Hepatic stellate cell (primary cell): ENCODE measurements around the gene WNT3A.
A peak's percentile ranks its signal among the peaks of the same experiment; 100 is the strongest.

ENCODE experiments used
- DNase-seq: peaks from one replicate; pipeline ENCODE4 v3.0.0; 2011; ENCODE audit warnings: low spot score

Gene WNT3A

DNA sequence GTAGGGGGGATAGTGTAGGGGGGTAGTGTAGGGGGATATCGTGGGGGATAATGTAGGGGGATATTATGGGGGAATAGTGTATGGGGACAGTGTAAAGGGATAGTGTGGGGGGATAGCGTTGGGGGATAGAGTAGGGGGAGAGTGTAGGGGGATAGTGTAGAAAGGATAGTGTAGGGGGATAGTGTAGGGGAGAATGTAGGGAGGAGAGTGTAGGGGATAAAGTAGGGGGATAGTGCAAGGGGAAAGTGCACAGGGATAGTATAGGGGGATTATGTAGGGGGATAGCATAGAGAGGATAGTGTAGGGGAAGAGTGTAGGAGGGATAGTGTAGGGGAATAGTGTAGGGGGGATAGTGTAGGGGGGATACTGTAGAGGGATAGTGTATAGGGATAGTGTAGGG is 63.4 kb downstream of the WNT3A start:
- DNase-seq, result no peak

DNA sequence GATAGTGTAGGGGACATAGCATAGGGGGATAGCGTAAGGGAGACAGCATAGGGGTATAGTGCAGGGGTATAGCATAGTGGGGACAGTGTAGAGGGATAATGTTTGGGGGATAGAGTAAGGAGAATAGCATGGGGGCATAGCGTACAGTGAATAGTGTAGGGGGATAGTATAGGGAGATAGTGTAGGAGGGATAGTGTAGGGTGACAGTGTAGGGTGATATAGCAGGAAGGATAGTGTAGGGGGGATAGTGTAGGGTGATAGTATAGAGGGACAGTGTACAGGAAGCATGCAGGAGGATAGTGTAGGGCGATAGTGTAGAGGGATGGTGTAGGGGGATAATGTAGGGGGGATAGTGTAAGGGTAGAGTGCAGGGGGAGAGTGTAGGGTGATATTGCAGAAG is 64.1 kb downstream of the WNT3A start:
- no peak for DNase-seq

- no peak for DNase-seq
Observed at GRCh38 chr1:228071839-228072657, 65.2 kb downstream of the WNT3A start.

- DNase-seq, result no peak
Observed at GRCh38 chr1:228072658-228073043, 65.9 kb downstream of the WNT3A start.

- DNase-seq, result no peak
Observed at GRCh38 chr1:228073061-228073856, 66.5 kb downstream of the WNT3A start.

DNA sequence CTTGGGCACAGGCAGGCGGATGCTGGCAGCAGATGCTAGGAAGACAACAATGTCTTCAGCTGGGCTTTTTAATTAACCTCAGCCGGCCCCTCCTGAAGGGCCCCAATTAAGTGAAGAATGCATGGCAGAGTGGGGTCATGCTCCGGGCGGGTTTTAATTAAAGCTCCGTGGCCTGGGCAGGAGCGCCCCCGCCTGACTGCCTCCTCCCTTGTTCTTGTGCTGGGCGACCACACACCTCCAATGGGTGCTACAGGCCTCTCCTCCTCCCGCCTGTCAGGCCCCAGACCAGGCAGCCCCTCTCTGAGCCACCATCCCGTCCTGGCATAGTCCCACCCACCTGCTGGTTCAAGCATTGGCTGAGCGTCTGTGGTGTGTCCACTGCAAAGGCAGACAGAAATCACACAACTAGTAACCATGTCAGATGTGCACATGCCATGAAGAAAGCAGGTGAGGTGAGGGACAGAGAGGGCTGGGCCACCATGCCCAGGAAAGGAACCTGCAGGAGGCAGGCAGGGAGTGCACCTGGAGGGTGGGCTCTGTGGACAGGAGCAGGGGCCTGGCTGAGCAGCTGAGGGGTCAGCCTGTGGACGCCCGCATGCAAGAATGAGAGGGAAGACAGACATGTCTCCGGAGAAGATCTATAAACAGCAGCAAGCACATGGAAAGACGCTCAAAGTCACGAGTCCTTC is 67.2 kb downstream of the WNT3A start:
- no peak for DNase-seq

DNA sequence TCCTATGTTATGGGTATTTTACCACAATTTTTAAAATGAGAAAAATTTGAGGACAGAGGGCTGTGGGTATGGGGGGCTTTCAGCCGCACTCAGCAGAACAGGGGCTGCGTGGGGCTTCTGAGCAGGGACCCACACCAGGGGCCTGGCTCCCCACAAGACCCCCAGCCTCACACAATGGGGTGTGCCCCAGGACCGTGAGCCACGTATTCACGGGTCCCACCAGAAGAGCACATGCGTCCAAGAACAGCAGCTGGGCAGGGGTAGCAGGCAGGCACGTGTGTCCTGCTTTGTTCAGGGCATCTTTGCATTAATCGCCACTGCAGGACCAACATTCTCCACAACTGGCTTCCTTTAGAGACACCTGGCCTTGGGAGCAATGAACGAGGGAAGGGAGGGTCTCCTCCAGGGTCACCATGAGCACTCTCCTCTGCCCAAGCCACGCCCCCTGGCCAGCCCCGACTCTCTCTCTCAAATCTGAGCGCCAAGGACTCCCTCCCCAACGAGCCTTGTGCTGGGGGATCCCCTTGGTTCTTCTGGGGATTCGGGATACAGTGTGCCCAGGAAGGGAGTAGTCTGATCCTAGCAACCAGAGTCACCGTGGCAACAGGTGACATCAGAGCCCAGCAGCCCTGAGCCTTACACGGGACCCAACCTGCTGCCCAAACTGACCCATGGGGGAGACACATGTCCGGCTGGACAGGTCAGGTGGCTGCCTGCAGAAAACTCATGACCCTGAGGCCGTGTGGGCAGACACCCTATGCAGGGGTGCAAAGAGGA is 68.3 kb downstream of the WNT3A start:
- no peak for DNase-seq

DNA sequence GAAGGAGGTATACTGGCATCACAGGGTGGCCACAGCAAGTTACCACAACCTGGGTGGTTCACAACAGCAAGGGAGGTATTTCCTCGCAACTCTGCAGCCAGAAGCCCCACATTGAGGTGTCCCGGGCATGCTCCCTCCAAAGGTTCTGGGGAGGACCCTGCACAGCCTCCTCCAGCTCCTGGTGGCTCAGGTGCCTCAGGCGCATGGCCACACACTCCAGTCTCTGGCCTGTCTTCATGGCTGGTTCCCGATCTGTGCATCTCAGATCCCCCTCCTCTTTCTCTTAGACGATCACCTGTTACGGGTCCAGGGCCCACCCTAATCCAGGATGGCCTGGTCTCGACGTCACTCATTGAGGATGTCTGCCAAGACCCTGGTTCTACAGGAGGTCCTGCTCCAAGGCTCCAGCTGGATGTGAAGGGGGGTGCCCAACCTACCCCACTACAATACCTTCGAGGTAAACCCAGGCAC is 69.0 kb downstream of the WNT3A start:
- no peak for DNase-seq

DNA sequence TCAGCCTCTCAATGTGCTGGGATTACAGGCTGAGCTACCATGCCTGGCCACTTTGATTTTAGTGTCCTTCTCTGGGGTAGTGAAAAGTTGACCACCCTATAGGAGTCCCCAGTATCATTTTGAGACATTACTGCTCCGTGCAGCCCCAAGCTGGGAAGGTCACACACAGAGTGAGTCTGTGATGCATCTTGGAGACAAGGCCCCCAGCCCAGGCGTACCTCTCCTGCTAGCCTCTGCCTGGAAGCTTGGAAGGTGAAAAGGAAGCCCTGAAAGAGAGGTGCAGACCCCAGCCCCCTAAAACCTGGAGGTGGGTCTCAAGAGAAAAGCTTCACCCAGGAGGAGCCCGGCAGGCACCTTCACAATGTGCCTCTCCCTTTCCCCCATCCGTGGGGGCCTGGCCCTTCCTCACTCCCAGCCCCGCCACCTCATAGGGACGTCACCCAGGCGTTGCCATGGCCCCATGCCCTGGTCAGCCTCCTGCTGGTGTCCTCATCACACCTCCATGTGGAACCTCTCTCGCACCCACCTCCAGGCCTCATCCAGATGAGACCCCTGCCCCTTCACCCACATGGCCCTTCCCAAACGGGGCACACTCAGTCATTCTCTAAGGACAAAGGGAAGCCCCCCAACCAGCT is 70.1 kb downstream of the WNT3A start:
- DNase-seq, result no peak

GRCh38 chr1:228077565-228078330 is 71.0 kb downstream of the WNT3A start:
- DNase-seq, result no peak

GRCh38 chr1:228079013-228079412 is 72.2 kb downstream of the WNT3A start:
- DNase-seq, result no peak

- no peak for DNase-seq
Observed at GRCh38 chr1:228079601-228080263, 72.9 kb downstream of the WNT3A start.

DNA sequence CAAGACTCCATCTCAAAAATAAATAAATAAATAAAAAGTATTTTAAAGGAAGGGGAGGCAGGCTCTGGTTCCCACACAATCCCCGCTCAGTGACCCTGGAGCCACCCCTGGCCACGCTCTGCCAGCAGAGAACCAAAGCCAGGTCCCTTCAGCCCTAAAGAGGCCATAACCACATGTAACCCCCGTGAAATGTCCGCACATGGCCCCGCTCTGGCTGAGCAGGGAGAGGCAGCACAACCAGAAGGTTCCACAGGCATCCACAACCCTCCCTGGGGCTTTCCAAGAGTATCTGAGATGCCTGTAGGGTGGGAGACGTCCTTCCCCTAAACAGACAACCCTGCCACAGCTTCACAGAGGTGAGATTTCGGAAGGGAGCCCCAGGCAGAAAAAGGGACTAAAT is 74.3 kb downstream of the WNT3A start:
- DNase-seq, result no peak

- DNase-seq, result peak; percentile 34
Observed at GRCh38 chr1:228081578-228082213, 74.9 kb downstream of the WNT3A start.

DNA sequence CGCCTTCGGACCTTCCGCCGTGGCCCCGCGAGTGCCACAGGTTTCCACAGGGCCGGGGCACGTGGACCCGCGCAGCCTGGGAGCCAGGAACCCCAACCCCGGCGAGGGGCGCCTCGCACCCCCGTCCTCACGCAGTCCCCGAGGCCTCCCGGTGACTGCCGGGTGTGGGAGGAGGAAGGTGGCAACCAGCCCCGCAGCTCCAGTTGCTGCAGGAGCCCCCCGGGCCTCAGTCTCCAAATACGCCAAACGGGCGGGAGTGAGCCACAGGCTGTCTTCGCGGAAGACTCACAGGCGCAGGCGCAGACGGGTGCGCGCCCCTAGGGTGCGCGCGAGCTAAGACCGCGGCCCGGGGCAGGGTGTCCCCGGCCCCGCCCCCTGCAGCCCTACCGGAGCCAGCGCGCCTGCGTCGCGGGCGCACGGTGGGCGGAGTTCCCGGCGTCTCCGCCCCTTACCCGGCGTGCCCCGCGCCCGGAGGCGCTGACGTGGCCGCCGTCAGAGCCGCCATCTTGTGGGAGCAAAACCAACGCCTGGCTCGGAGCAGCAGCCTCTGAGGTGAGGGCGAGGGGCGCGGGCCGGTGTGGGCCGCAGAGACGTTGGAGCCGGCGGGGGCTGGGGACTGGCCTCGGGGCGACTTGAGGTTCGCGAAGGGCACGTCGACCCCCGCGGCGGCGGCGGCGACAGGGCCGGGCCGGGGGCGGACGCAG is 75.6 kb downstream of the WNT3A start, which contains the start of gene ARF1:
Gene ARF1, plus strand, starts transcription at position 495 of the 704 bp plus-strand sequence. CDS start 14,407 bp downstream, outside the sequence.
- peak; percentile 99 for DNase-seq

- DNase-seq, result peak; percentile 67
Observed at GRCh38 chr1:228082918-228083870, 76.4 kb downstream of the WNT3A start.

- no peak for DNase-seq
Observed at GRCh38 chr1:228083871-228084278, 77.1 kb downstream of the WNT3A start.

GRCh38 chr1:228084325-228084724 is 77.5 kb downstream of the WNT3A start:
- DNase-seq, result peak; percentile 84
